Right atrium auricular region (tissue), 2 donors: ENCODE data around the gene MGAT5. TPM values are rescaled to one million over a fixed set of nuclear protein-coding genes. Genes with fewer than 3 reads are reported as not detected.

Experiments
- DNase-seq: peaks from one replicate; pipeline ENCODE4 v3.0.0-alpha.2; 2019; ENCODE audit warnings: low spot score
- H3K27ac ChIP-seq, 2 donors: fragments of 200-600 bp; sonication (generic); 1 replicate in 1 of 2; 2 replicates in 1 of 2; pipeline ENCODE4 v1.5.1; 2016 to 2019
- H3K27me3 ChIP-seq, 2 donors: fragments of 200-600 bp; sonication (generic); one replicate each; pipeline versions ENCODE4 v1.5.1 to v1.6.0; 2017 to 2019
- H3K36me3 ChIP-seq: fragments of 200-600 bp; sonication (generic); one replicate; pipeline ENCODE4 v1.5.1; 2016
- H3K4me1 ChIP-seq, 2 donors: fragments of 200-600 bp; sonication (generic); one replicate each; pipeline versions ENCODE4 v1.5.1 to v1.6.0; 2017 to 2019
- H3K4me3 ChIP-seq, 2 donors: fragments of 200-600 bp; sonication (generic); 1 replicate in 1 of 2; 2 replicates in 1 of 2; pipeline ENCODE4 v1.5.1; 2017 to 2019; ENCODE audit warnings: mild to moderate bottlenecking in 1 of 2, moderate library complexity in 1 of 2
- H3K9me3 ChIP-seq, 2 donors: fragments of 200-600 bp; sonication (generic); one replicate each; pipeline ENCODE4 v1.5.1; 2019
- total RNA-seq, 2 donors: library from RNA; depleted of rRNA; stranded (reverse); fragments of >200 nt; gene quantifications; one replicate each; pipeline ENCODE4 v1.1.0, GENCODE V29; 2016
- TF ChIP-seq, protein P1 (sequence below), 2 donors: fragments of 200-600 bp; sonication (generic); IDR thresholded peaks; one replicate each; pipeline ENCODE4 v1.5.1; 2019; ENCODE audit warnings: antibody characterized with exemption in 2 of 2

Gene MGAT5
- total RNA-seq, 2 donors from 2014 or later = 56.9 to 91.0 TPM

- DNase-seq = no peak
- H3K27me3 ChIP-seq = no peaks in the 10 kb centered on the region
- no peaks in the 10 kb centered on the region for H3K9me3 ChIP-seq
- H3K36me3 ChIP-seq = no peaks in the 10 kb centered on the region
- H3K4me1 ChIP-seq = peaks cover 0 to 33% of the 10 kb centered on the region in 2 donors
- peak overlapping the region; percentile 71 to 89 for H3K27ac ChIP-seq
- H3K4me3 ChIP-seq = peak overlapping the region in 1 of 2 donors; percentile 5
- TF ChIP-seq, protein P1, sequence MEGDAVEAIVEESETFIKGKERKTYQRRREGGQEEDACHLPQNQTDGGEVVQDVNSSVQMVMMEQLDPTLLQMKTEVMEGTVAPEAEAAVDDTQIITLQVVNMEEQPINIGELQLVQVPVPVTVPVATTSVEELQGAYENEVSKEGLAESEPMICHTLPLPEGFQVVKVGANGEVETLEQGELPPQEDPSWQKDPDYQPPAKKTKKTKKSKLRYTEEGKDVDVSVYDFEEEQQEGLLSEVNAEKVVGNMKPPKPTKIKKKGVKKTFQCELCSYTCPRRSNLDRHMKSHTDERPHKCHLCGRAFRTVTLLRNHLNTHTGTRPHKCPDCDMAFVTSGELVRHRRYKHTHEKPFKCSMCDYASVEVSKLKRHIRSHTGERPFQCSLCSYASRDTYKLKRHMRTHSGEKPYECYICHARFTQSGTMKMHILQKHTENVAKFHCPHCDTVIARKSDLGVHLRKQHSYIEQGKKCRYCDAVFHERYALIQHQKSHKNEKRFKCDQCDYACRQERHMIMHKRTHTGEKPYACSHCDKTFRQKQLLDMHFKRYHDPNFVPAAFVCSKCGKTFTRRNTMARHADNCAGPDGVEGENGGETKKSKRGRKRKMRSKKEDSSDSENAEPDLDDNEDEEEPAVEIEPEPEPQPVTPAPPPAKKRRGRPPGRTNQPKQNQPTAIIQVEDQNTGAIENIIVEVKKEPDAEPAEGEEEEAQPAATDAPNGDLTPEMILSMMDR (IDR thresholded peaks at IDR 0.05) = no peak
Observed at GRCh38 chr2:134301099-134301927, 47.4 kb downstream of the MGAT5 start.

GRCh38 chr2:134301928-134302260 is 48.0 kb downstream of the MGAT5 start:
- TF ChIP-seq, protein P1 (IDR thresholded peaks at IDR 0.05) = no peak
- Histone ChIP-seq H3K36me3 (no peaks in the 10 kb centered on the region), H3K27ac (peak overlapping the region; percentile 71 to 89), H3K27me3 (no peaks in the 10 kb centered on the region), H3K4me1 (peaks cover 0 to 38% of the 10 kb centered on the region in 2 donors), H3K4me3 (peak overlapping the region in 1 of 2 donors; percentile 5), H3K9me3 (no peaks in the 10 kb centered on the region)
- DNase-seq = no peak

GRCh38 chr2:134304394-134305108 is 50.7 kb downstream of the MGAT5 start:
- no peak for DNase-seq
- TF ChIP-seq, protein P1 (IDR thresholded peaks at IDR 0.05) = no peak
- H3K4me1 ChIP-seq = peaks cover 0 to 48% of the 10 kb centered on the region in 2 donors

DNA sequence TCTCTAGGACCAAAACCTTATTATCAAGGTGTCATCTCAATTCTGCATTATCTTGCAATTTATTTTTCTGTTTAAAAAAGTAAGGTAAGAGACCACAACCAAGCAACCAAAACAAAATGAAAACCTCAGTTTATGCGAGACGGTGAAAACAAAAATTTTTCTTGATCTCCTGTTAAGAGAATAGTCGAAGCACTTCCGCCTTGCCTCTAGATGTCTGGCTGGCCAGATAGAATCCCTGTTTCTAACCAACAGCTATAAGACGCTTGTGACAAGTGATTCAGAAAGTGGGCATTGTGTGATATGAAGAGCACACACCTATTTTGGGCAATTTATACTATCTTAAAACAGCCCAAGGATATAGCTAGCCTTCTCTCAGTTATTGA is 51.2 kb downstream of the MGAT5 start:
- H3K4me3 ChIP-seq = no peak overlapping the region
- no peak for DNase-seq
- H3K9me3 ChIP-seq = no peaks in the 10 kb centered on the region
- TF ChIP-seq, protein P1 (IDR thresholded peaks at IDR 0.05) = no peak
- H3K27ac ChIP-seq = peak overlapping the region in 1 of 2 donors; percentile 24
- peaks cover 0 to 48% of the 10 kb centered on the region in 2 donors for H3K4me1 ChIP-seq
- no peaks in the 10 kb centered on the region for H3K27me3 ChIP-seq
- H3K36me3 ChIP-seq = no peaks in the 10 kb centered on the region

More at GRCh38 chr2:134304394-134305108, 50.7 kb downstream of the MGAT5 start:
- Histone ChIP-seq H3K36me3 (no peaks in the 10 kb centered on the region), H3K27ac (peak overlapping the region; percentile 40 to 71), H3K4me3 (no peak overlapping the region), H3K9me3 (no peaks in the 10 kb centered on the region), H3K27me3 (no peaks in the 10 kb centered on the region)

- peaks cover 0 to 49% of the 10 kb centered on the region in 2 donors for H3K4me1 ChIP-seq
- DNase-seq = no peak
- peak overlapping the region; percentile 15 to 16 for H3K27ac ChIP-seq
- TF ChIP-seq, protein P1 (IDR thresholded peaks at IDR 0.05) = no peak
- H3K27me3 ChIP-seq = no peaks in the 10 kb centered on the region
- H3K9me3 ChIP-seq = no peaks in the 10 kb centered on the region
- H3K36me3 ChIP-seq = no peaks in the 10 kb centered on the region
- no peak overlapping the region for H3K4me3 ChIP-seq
Observed at GRCh38 chr2:134306521-134306920, 52.6 kb downstream of the MGAT5 start.
